Measurements from ENCODE around the gene SLC8A2.

Gene SLC8A2

GRCh38 chr19:47435196-47435595, 36.5 kb downstream of the SLC8A2 start:
- CTCF ChIA-PET, result no interaction called here
- DNase-seq (ENCODE audit: extremely low spot score), result no peak
- no peak for TF ChIP-seq HDGF (IDR thresholded peaks at IDR 0.05; ENCODE audit: borderline replicate concordance)
- TF ChIP-seq PKNOX1 (IDR thresholded peaks at IDR 0.05), result no peak
- TF ChIP-seq FOXM1 (IDR thresholded peaks at IDR 0.05; ENCODE audit: borderline replicate concordance), result no peak
- no peak for TF ChIP-seq ELF4 (IDR thresholded peaks at IDR 0.05)
- TF ChIP-seq SUZ12 (IDR thresholded peaks at IDR 0.05), result no peak
- no peak for TF ChIP-seq FOXK2 (IDR thresholded peaks at IDR 0.05)
- TF ChIP-seq LEF1 (IDR thresholded peaks at IDR 0.05; ENCODE audit: borderline replicate concordance), result no peak
- TF ChIP-seq CTBP1 (IDR thresholded peaks at IDR 0.05; ENCODE audit: borderline replicate concordance), result no peak
- no peak for TF ChIP-seq ZNF384 (IDR thresholded peaks at IDR 0.05)
- no peak for TF ChIP-seq BHLHE40 (IDR thresholded peaks at IDR 0.05; ENCODE audit: borderline replicate concordance)
- TF ChIP-seq TARDBP (IDR thresholded peaks at IDR 0.05), result no peak
- no peak for TF ChIP-seq SP1 (IDR thresholded peaks at IDR 0.05)
- POLR2A ChIA-PET, result no interaction called here

GRCh38 chr19:47434088-47434487, 37.6 kb downstream of the SLC8A2 start:
- ChIA-PET POLR2A (no interaction called here), CTCF (interaction anchor here (0.5 to 0.8 kb wide), 3 partner anchors 50 to 274 kb away, joined by 3 to 4 read pairs (median 4); no protein-coding TSS in a partner anchor)
- no peak for TF ChIP-seq L3MBTL2 (conservative IDR thresholded peaks at IDR 0.05)
- TF ChIP-seq PKNOX1 (IDR thresholded peaks at IDR 0.05), result no peak
- no peak for TF ChIP-seq TARDBP (IDR thresholded peaks at IDR 0.05)
- DNase-seq (ENCODE audit: extremely low spot score), result no peak

GRCh38 chr19:47433121-47433520, 38.6 kb downstream of the SLC8A2 start:
- no peak for DNase-seq (ENCODE audit: extremely low spot score)
- ChIA-PET CTCF (interaction anchor here (0.6 to 1.2 kb wide), 4 partner anchors 115 to 290 kb away, joined by 3 to 5 read pairs (median 3); no protein-coding TSS in a partner anchor), POLR2A (interaction anchor here (0.6 to 1.6 kb wide), 2 partner anchors 51 to 82 kb away, joined by 3 to 4 read pairs; partner anchors contain the start of gene KPTN)

GRCh38 chr19:47432499-47432898, 39.2 kb downstream of the SLC8A2 start:
- no peak for DNase-seq (ENCODE audit: extremely low spot score)
- ChIA-PET POLR2A (interaction anchor here (0.6 to 1.6 kb wide), 2 partner anchors 51 to 83 kb away, joined by 3 to 4 read pairs; partner anchors contain the start of gene KPTN), CTCF (interaction anchor here (0.6 to 1.2 kb wide), 3 partner anchors 116 to 277 kb away, joined by 3 to 4 read pairs (median 3); no protein-coding TSS in a partner anchor)
- TF ChIP-seq ZNF384 (IDR thresholded peaks at IDR 0.05), result no peak
- no peak for TF ChIP-seq L3MBTL2 (conservative IDR thresholded peaks at IDR 0.05)
- no peak for TF ChIP-seq BHLHE40 (IDR thresholded peaks at IDR 0.05; ENCODE audit: borderline replicate concordance)
- no peak for TF ChIP-seq FOXM1 (IDR thresholded peaks at IDR 0.05; ENCODE audit: borderline replicate concordance)
- TF ChIP-seq HDGF (IDR thresholded peaks at IDR 0.05; ENCODE audit: borderline replicate concordance), result no peak
- TF ChIP-seq ELF4 (IDR thresholded peaks at IDR 0.05), result no peak
- no peak for TF ChIP-seq CTBP1 (IDR thresholded peaks at IDR 0.05; ENCODE audit: borderline replicate concordance)
- no peak for TF ChIP-seq TARDBP (IDR thresholded peaks at IDR 0.05)
- no peak for TF ChIP-seq SUZ12 (IDR thresholded peaks at IDR 0.05)
- TF ChIP-seq FOXA1 (IDR thresholded peaks at IDR 0.05), result no peak
- no peak for TF ChIP-seq PKNOX1 (IDR thresholded peaks at IDR 0.05)
- no peak for TF ChIP-seq NFRKB (IDR thresholded peaks at IDR 0.05)
- TF ChIP-seq SP1 (IDR thresholded peaks at IDR 0.05), result no peak
- TF ChIP-seq ARNT (IDR thresholded peaks at IDR 0.05), result no peak
- no peak for TF ChIP-seq LEF1 (IDR thresholded peaks at IDR 0.05; ENCODE audit: borderline replicate concordance)

More at GRCh38 chr19:47433121-47433520, 38.6 kb downstream of the SLC8A2 start:
- TF ChIP-seq SUZ12 (IDR thresholded peaks at IDR 0.05), result no peak
- TF ChIP-seq L3MBTL2 (conservative IDR thresholded peaks at IDR 0.05), result no peak
- no peak for TF ChIP-seq TARDBP (IDR thresholded peaks at IDR 0.05)
- no peak for TF ChIP-seq LEF1 (IDR thresholded peaks at IDR 0.05; ENCODE audit: borderline replicate concordance)
- no peak for TF ChIP-seq FOXM1 (IDR thresholded peaks at IDR 0.05; ENCODE audit: borderline replicate concordance)
- TF ChIP-seq ELF4 (IDR thresholded peaks at IDR 0.05), result no peak
- no peak for TF ChIP-seq PKNOX1 (IDR thresholded peaks at IDR 0.05)
- TF ChIP-seq NFRKB (IDR thresholded peaks at IDR 0.05), result no peak
- no peak for TF ChIP-seq ARNT (IDR thresholded peaks at IDR 0.05)
- no peak for TF ChIP-seq HDGF (IDR thresholded peaks at IDR 0.05; ENCODE audit: borderline replicate concordance)
- no peak for TF ChIP-seq FOXA1 (IDR thresholded peaks at IDR 0.05)

GRCh38 chr19:47432091-47432490, 39.6 kb downstream of the SLC8A2 start:
- no peak for TF ChIP-seq LEF1 (IDR thresholded peaks at IDR 0.05; ENCODE audit: borderline replicate concordance)
- TF ChIP-seq CTBP1 (IDR thresholded peaks at IDR 0.05; ENCODE audit: borderline replicate concordance), result no peak
- no peak for TF ChIP-seq SP1 (IDR thresholded peaks at IDR 0.05)
- no peak for TF ChIP-seq PKNOX1 (IDR thresholded peaks at IDR 0.05)
- TF ChIP-seq FOXK2 (IDR thresholded peaks at IDR 0.05), result no peak
- no peak for TF ChIP-seq NFRKB (IDR thresholded peaks at IDR 0.05)
- no peak for TF ChIP-seq L3MBTL2 (conservative IDR thresholded peaks at IDR 0.05)
- TF ChIP-seq SUZ12 (IDR thresholded peaks at IDR 0.05), result no peak
- no peak for TF ChIP-seq FOXM1 (IDR thresholded peaks at IDR 0.05; ENCODE audit: borderline replicate concordance)
- no peak for TF ChIP-seq FOXA1 (IDR thresholded peaks at IDR 0.05)
- no peak for TF ChIP-seq ARNT (IDR thresholded peaks at IDR 0.05)
- CTCF ChIA-PET, result interaction anchor here (0.6 kb wide), 1 partner anchor 116 kb away, joined by 4 read pairs; no protein-coding TSS in a partner anchor
- POLR2A ChIA-PET, result interaction anchor here (1.6 kb wide), 1 partner anchor 52 kb away, joined by 4 read pairs; the partner anchor contains the start of gene KPTN

More at GRCh38 chr19:47432091-47432490, 39.6 kb downstream of the SLC8A2 start:
- DNase-seq (ENCODE audit: extremely low spot score), result no peak

All from HEK293T (cell line).